Neural progenitor cell (in vitro differentiated cells): ENCODE data around the gene HLA-DMA.

ENCODE experiments used
- CTCF ChIP-seq: fragments of 200-600 bp; sonication (generic); IDR thresholded peaks from 2 replicates; pipeline ENCODE4 v1.5.1; 2017; ENCODE audit warnings: antibody characterized with exemption, mild to moderate bottlenecking
- EZH2 ChIP-seq: fragments of 200-600 bp; sonication (generic); IDR thresholded peaks from 2 replicates; pipeline ENCODE4 v1.6.1; 2017; ENCODE audit warnings: antibody characterized with exemption, mild to moderate bottlenecking, moderate library complexity
- EZH2phosphoT487 ChIP-seq: fragments of 200-600 bp; sonication (generic); IDR thresholded peaks from 2 replicates; pipeline ENCODE4 v1.6.1; 2017; ENCODE audit warnings: antibody characterized with exemption

- TF ChIP-seq CTCF (no peak), EZH2 (no peak), EZH2phosphoT487 (no peak)
Measured at GRCh38 chr6:32945108-32945760, 7.7 kb downstream of the HLA-DMA start.
